Measurements from ENCODE around the gene EIPR1. TPM values are rescaled to one million over a fixed set of nuclear protein-coding genes. Genes with fewer than 3 reads are reported as not detected.
"Not testable (repeated sequence)": the region's sequence is repeated elsewhere in the genome, so short reads cannot be mapped to it uniquely, and the experiment has no call there.

The EIPR1 gene
- polyA plus RNA-seq, 2 of the 4 experiments (the other 2 are of a cell fraction): 55.0 to 65.0 TPM

- H3K27ac ChIP-seq: no peak overlapping the region
- 94% methylated on average over 8 of the region's 8 CpGs for WGBS (ENCODE audit: missing lambda C conversion rate)
- no peaks in the 10 kb centered on the region for H3K4me1 ChIP-seq
- no peak for DNase-seq (ENCODE audit: low read depth in 1 of 2, low spot score in 1 of 2)
- ChIA-PET POLR2A (no interaction called here), CTCF (interaction anchor here (1.9 kb wide), 1 partner anchor 22 kb away, joined by 7 read pairs; the partner anchor contains the start of gene TRAPPC12)
- FAIRE-seq: no peak
- no peaks in the 10 kb centered on the region for H3K9me3 ChIP-seq
- no peak for ATAC-seq
- TF ChIP-seq RARB (CRISPR knock-in tag; IDR thresholded peaks at IDR 0.05): no peak
- TF ChIP-seq MAX (IDR thresholded peaks at IDR 0.05): no peak
- TF ChIP-seq NFE2L2 (conservative IDR thresholded peaks at IDR 0.05; ENCODE audit: low read length): no peak
- no peak for TF ChIP-seq MAFK (IDR thresholded peaks at IDR 0.05; ENCODE audit: partially characterized antibody)
- TF ChIP-seq SREBF2 (IDR thresholded peaks at IDR 0.05): no peak
- no peak for TF ChIP-seq ZSCAN20 (CRISPR knock-in tag; IDR thresholded peaks at IDR 0.05)
- no peak for TF ChIP-seq GATA3 (IDR thresholded peaks at IDR 0.05; ENCODE audit: borderline replicate concordance)
- no peak for TF ChIP-seq RCOR1 (IDR thresholded peaks at IDR 0.05; ENCODE audit: low read depth, low read length)
- no peak overlapping the region for H3K4me3 ChIP-seq
- no peak overlapping the region for H3K4me2 ChIP-seq
These were observed 19.7 kb downstream of the EIPR1 start for GRCh38 chr2:3357926-3358325.

- DNase-seq (ENCODE audit: low read depth in 1 of 2, low spot score in 1 of 2); H3K4me3 ChIP-seq; CTCF ChIA-PET; H3K4me1 ChIP-seq; POLR2A ChIA-PET; H3K4me2 ChIP-seq; H3K9me3 ChIP-seq; H3K27ac ChIP-seq; ATAC-seq; FAIRE-seq: not testable (repeated sequence)
- 89% methylated on average over 2 of the region's 2 CpGs for WGBS (ENCODE audit: missing lambda C conversion rate)
These were observed 20.2 kb downstream of the EIPR1 start for GRCh38 chr2:3357446-3357845.

GRCh38 chr2:3356799-3357198, 20.8 kb downstream of the EIPR1 start:
- ChIA-PET CTCF (no interaction called here), POLR2A (no interaction called here)
- DNase-seq (ENCODE audit: low read depth in 1 of 2, low spot score in 1 of 2) (no peak), ATAC-seq (no peak), FAIRE-seq (no peak)
- Histone ChIP-seq H3K9me3 (no peaks in the 10 kb centered on the region; the same call in 2 of the 3 replicates), H3K4me1 (no peaks in the 10 kb centered on the region), H3K4me2 (no peak overlapping the region), H3K27ac (no peak overlapping the region), H3K4me3 (no peak overlapping the region)
- no peak for TF ChIP-seq REST (IDR thresholded peaks at IDR 0.05)
- TF ChIP-seq FOSB (CRISPR knock-in tag; IDR thresholded peaks at IDR 0.05): no peak
- no peak for TF ChIP-seq KDM1A (IDR thresholded peaks at IDR 0.05; ENCODE audit: low read depth)
- no peak for TF ChIP-seq BHLHE40 (IDR thresholded peaks at IDR 0.05; ENCODE audit: low read depth, low read length)
- TF ChIP-seq MAZ (IDR thresholded peaks at IDR 0.05; ENCODE audit: borderline replicate concordance, low read depth, low read length): no peak
- TF ChIP-seq EHF (CRISPR knock-in tag; IDR thresholded peaks at IDR 0.05): no peak
- no peak for TF ChIP-seq FOXS1 (CRISPR knock-in tag; IDR thresholded peaks at IDR 0.05)
- TF ChIP-seq GATA3 (IDR thresholded peaks at IDR 0.05; ENCODE audit: borderline replicate concordance): no peak
- TF ChIP-seq TP53 (CRISPR knock-in tag; IDR thresholded peaks at IDR 0.05): no peak
- no peak for TF ChIP-seq HOXA7 (CRISPR knock-in tag; IDR thresholded peaks at IDR 0.05)
- no peak for TF ChIP-seq HOXB5 (CRISPR knock-in tag; IDR thresholded peaks at IDR 0.05)
- no peak for TF ChIP-seq JUNB (IDR thresholded peaks at IDR 0.05)
- 73% methylated on average over 2 of the region's 2 CpGs for WGBS (ENCODE audit: missing lambda C conversion rate)
